GM19193 (cell line): Measurements from ENCODE around the gene AKAP8.

ENCODE experiments used
- POLR2A ChIP-seq: IDR thresholded peaks from 4 replicates; pipeline ENCODE4 v1.6.1; 2011; ENCODE audit not compliant: insufficient read depth, insufficient read length; ENCODE audit errors: extremely low read depth

The AKAP8 gene

DNA sequence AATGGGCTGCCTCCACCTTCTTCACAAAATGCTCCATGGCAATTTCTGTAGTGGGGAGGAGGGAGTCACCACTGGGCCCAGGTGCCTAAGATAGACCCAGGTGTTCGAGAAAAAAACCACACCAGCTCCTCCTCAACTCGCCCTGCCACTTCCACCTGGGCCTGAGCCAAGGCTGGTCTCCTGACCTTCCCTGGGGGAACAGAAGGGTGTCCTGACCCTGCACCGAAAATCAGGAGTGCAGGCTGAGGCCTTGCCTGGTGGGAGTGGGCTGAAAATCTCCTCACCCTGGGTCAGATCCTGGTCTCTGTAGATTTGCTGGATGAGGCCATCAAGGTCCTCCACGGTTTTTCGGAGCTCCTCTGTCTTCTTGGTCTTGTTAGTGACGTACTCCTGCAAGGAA is 17.6 kb upstream of the AKAP8 start:
- no peak for TF ChIP-seq POLR2A

DNA sequence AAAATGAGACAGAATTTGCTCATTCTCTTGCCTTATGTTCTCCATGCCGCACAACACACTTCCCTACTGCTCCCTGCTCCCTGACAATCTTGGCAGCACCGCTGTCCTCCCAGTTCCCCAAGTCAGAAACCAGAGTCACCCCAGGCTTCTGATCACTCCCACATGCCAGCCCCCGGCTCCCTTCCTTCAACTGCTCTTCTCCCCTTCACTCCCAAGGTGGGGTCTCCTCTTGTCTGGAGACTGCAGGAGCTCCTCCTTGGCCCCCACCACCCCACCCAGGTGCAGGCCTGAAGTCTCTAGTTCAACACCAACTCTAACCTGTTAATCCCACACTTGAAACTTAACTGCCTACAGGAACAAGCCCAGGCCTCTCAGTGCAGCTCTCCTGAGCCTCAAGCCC is 16.8 kb upstream of the AKAP8 start:
- no peak for TF ChIP-seq POLR2A

DNA sequence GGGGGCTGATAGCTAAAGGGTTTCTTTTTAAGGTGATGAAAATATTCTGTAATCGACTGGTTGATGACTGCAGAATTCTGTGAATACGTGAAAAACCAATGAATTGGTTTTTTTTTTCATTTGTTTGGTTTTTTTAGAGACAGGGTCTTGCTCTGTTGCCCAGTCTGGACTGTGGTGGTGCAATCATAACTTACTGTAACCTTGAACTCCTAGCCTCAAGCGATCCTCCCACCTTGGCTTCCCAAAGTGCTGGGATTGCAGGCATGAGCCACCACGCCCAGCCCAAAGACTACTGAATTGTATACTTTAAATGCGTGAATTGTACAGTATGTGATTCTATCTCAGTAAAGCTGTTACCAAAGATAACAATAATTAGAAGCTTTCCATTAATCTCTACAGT is 14.8 kb upstream of the AKAP8 start:
- TF ChIP-seq POLR2A: no peak

DNA sequence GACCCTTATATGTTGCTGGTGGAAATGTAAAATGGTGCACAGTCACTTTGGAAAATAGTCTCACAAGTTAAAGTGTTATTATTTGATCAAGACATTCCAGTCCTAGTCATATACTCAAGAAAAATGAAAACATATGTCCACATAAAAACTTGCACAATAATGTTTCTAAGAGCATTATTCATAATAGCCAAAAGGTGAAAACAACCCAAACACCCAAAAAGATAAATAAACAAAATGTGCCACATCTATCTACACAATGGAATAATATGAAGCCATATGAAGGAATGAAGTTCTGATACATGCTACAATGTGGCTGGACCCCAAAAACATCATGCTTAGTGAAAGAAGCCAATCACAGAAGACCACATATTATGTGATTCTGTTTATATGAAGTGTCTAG is 14.4 kb upstream of the AKAP8 start:
- TF ChIP-seq POLR2A: no peak

DNA sequence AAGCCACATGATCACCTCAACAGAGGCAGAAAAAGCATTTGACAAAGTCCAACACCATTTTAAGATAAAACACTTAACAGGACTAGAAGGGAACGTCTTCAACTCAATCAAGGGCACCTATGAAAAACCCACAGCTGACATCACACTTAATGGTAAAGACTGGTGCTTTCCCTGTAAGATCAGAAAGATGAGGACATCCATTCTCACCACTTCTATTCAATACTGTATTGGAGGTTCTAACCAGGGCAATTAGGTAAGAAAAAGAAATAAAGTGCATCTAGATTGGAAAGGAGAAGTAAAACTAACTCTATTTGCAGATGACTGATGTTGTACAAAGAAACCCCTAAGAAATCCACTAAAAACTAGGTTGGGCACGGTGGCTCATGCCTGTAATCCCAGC is 11.2 kb upstream of the AKAP8 start:
- TF ChIP-seq POLR2A: no peak

DNA sequence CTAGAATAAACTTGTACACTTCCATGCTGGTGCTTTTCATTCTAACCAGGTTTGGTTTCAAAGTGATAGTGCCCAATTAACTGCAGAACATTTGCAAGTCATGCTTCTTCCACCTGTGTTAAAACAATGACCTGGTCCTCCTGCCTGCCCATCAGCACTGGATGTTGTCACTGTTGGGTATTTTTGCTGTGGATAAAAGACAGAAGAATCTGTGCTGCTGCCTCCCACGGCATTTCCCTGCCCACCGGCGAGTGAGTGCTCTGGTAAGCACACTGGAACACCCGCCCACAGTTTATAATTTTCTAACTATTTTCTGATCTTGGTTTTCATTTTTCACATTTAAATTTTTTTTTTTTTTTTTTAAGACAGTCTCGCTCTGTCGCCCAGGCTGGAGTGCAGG is 2.3 kb upstream of the AKAP8 start:
- no peak for TF ChIP-seq POLR2A

DNA sequence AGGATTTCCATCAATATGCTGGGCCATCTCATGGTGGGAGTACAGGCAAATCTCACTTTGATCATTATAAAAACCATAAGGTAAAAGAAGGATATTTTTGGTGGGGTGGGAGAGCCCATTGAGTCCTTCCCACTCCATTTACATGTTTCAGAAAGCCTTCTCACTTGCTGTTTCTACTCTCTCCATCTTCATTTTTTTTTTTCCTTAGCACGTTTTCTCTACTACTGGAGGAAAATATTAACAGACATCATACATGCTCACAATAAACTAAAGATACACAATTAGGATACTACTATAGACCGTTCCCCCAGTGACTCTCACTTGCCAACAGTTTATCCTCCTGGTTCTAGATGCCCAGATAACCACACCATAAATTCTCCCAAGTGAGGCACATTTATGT is 1.8 kb upstream of the AKAP8 start:
- no peak for TF ChIP-seq POLR2A

DNA sequence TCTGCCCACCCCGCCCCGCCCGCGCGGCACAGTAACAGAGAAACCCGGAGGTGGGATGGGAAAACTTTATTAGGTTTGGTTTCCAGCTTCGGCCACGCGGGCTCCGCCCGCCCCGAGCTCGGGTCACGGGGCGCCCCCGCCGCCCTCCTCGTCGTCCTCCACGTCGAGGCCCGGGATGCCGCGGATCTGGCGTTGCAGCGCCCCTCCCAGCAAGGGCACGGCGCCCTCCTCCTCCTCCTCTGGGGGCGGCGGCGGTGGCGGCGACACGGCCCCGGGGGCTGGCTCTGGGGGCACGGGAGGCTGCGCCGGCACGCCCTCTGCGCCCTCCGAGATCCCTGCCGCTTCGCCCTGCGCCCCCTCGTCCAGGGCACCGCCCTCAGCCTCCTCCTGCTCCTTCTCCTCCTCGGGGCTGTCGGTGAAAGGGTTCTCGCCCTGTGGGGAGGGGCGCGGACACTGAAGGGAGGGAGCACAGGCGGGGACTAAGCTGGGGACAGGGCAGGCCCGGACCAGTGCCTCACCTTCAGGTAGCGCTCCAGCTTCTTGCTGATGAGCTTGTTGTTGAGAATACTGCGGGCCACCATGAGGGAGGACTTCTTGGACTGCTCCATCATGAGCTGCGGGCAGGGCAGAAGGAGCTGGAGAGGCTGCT is 536 bp upstream of the AKAP8 start:
- TF ChIP-seq POLR2A: no peak

DNA sequence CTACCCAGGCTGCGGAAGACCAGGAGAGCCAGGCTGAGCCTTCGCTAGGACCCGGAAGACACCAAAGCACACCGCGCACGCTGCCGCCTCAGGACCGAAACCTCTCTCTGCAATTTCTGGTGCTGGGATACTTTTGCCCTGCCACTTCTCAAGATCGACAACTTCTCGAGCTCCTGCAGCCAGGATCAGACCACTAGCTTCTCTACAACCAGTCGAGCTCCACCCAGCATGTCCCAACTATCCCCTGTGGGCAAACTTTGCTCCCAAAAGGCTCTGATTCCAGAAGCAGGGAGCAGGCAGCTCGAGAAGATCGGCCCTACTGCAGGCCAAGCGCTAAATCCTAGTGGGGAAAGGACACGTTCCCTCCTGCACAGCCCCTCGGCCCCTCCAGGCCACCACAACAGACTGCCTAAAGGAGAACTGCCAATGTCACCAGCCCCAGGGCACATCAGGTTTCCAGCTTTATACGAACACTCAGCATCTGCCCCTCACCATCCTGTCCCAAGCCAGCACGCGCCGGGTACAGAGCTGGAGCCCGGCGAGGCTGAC is 979 bp downstream of the AKAP8 start:
- TF ChIP-seq POLR2A: peak; percentile 39

DNA sequence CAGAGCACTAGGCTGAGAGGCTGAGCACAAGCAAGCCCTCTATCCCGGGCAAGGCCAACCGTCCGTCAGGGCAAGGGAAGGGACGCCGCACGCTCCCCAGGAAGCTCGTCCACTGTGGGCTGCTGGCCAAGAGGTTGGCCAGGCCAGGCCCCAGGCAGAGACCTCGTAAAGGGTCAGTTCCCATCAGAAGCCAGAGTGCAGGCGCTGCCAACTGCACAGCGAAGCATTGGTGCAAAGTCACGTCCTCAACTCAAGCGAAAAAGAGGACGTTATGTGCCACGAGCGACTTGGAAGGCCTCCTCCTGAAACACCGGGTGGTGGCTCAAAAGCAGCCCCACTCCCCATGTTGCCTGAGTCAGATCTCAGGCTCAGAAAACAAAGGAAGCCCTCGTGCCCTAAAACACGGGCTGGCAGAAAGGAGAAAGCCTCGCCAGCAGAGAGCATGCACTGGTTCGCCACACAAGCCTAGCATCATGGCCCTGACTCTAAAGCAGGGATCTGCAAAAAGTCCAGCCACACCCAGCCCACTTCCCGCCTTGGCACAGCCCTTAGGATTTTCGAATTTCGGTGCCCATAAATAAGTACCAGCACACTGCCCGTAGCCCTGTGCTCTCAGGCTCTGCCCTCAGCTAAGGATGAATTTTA is 4.7 kb downstream of the AKAP8 start:
- no peak for TF ChIP-seq POLR2A

DNA sequence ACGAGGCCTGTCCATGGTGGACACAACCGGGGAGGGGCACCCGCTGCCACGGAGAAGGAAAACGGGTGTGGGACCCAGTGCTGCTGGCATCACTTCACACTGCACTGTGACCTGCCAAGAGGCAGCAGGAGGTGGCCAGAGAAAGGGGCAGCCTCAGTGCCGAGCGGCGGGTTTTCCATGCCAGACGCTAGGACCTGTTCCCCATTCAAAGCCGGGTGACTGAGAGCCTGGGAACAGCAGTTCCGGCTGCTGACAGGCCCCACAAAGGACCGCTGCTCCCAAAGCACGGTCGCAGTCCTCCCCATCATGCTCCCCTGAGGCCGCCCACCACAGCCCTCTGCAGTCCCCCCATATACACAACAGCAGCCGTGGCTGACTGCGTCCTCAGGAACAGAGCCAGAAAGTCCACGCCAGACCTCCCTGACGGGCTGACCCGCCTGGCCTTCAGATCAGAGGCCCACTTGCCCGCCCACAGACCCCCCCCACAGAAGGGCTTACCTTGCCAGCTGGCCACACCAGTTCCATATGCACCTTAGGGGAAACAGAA is 5.4 kb downstream of the AKAP8 start:
- no peak for TF ChIP-seq POLR2A

DNA sequence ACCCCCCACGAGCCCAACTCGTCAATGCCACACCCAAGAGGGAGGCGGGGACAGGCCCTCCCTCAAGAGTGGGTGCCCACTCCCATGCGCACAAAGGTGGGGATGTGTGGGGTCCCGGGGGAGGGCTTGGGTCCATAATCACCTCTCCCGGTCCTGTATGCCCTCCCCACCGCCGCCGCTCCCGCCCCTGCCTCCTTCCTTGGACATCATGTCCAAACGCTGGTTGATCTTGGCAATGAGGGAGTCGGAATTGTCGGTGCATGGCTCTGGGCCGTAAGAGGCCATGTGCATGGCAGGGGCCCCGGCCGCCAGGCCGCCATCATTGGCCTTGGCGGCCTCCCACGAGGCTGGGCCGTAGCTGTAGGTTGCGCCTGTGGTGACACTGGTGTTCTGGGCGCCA is 5.9 kb downstream of the AKAP8 start:
- TF ChIP-seq POLR2A: no peak

DNA sequence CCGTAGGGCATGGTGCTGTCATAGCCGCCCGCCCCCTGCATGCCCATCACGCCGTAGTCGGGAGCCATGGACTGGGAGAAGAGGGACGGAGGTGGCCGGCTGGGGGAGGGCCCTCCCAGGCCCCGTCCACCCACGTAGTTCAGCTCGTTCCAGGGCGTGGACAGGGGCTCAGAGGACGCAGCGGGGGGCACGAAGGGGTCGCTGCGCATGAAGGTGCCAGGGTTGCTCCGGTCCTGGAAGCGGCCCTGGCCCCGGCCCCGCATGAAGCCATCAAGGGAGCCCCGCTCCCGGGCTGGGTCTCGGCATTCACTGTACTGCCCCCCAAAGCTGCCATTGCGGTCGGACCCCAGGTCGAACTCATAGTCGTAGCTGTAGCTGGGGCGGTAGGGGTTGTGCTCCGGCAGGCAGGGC is 6.7 kb downstream of the AKAP8 start:
- no peak for TF ChIP-seq POLR2A

DNA sequence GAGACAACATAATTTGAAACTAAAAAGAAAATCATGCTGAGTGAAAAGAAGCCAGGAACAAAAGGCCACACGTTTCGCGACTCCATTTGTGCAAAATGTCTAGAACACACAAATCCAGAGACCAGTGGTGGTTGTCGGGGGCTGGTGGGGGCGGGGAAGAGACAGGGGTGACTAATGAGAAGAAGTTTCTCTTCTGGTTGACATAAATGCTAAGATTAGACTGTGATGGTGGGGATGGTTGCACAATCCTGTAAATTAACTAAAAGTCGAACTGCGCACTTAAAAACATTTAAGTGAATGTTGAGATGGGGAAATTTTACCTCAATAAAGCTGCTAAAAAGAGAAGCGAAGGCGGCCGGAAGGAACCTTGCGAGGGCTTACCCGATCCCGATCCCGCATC is 7.1 kb downstream of the AKAP8 start:
- no peak for TF ChIP-seq POLR2A

DNA sequence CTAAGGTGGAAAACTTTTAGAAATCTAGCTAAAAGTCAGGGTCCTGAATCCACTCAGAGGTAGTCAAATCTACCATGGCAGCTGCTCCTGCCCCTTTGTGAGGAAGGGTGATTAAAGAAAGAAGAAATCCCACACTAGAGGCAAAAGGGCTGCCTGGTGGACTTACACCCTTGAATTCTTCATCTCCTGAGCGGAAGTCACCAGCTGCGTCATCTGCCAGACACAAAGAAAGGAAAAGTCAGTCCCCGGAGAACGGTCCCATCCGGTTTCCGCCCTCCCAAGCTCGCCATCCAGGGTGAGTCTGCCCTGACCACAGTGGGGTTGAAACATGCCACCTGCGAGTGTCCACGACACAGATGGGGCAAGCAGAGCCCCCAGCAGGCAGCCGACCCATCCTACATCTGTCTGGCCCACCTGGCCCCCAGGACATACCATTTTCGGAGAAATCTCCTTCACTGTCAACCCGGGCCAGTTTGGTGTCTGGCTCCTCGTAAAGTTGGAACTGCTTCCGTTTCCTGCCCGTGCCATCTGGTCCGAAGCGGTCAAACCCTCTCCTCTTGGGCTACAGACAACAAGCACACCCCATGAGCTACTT is 7.7 kb downstream of the AKAP8 start:
- no peak for TF ChIP-seq POLR2A

DNA sequence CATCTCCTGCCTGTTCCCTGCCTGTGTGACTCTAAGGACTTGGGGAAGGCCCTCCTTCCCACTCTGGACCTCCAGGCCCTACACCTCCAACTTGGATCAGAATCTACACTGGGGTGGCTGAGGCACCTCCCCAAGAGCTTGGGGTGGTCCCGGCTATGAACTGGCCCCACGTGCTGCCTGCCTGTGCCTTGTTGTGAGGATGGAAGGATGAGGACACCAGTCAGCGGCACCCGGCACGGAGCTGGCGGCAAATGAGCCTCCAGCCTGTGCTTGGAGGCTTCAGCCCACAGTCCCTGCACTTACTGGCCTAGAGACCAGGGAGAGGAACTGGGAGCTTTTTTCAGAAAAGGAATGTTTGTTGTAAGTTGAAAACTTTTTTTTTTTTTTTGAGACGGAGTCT is 8.5 kb downstream of the AKAP8 start:
- no peak for TF ChIP-seq POLR2A
